Measurements from ENCODE around the gene RANGAP1.

RANGAP1 gene

GRCh38 chr22:41245917-41246499 is 40.0 kb downstream of the RANGAP1 start:
- H3K4me3 ChIP-seq (IDR thresholded peaks at IDR 0.05; ENCODE audit: insufficient read depth, low read depth, low read length): no peak overlapping the region
- no peaks in the 10 kb centered on the region for H3K27me3 ChIP-seq (ENCODE audit: insufficient read depth, low read depth)
- H3K27ac ChIP-seq: no peak overlapping the region
- no peaks in the 10 kb centered on the region for H3K36me3 ChIP-seq (ENCODE audit: insufficient read depth)
- no peaks in the 10 kb centered on the region for H4K20me1 ChIP-seq (ENCODE audit: insufficient read depth)
- no peak overlapping the region for H2AFZ ChIP-seq (ENCODE audit: low read depth)
- TF ChIP-seq, protein P1, sequence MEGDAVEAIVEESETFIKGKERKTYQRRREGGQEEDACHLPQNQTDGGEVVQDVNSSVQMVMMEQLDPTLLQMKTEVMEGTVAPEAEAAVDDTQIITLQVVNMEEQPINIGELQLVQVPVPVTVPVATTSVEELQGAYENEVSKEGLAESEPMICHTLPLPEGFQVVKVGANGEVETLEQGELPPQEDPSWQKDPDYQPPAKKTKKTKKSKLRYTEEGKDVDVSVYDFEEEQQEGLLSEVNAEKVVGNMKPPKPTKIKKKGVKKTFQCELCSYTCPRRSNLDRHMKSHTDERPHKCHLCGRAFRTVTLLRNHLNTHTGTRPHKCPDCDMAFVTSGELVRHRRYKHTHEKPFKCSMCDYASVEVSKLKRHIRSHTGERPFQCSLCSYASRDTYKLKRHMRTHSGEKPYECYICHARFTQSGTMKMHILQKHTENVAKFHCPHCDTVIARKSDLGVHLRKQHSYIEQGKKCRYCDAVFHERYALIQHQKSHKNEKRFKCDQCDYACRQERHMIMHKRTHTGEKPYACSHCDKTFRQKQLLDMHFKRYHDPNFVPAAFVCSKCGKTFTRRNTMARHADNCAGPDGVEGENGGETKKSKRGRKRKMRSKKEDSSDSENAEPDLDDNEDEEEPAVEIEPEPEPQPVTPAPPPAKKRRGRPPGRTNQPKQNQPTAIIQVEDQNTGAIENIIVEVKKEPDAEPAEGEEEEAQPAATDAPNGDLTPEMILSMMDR (conservative IDR thresholded peaks at IDR 0.05; ENCODE audit: low read depth, low read length): peak; percentile 18; the same call in 1 of the 2 replicates
- no peak overlapping the region for H3K4me2 ChIP-seq
- no peaks in the 10 kb centered on the region for H3K4me1 ChIP-seq (ENCODE audit: low read depth, poor library complexity, severe bottlenecking)
- H3K9ac ChIP-seq: no peak overlapping the region
- H3K79me2 ChIP-seq (ENCODE audit: insufficient read depth, low read depth): no peaks in the 10 kb centered on the region

DNA sequence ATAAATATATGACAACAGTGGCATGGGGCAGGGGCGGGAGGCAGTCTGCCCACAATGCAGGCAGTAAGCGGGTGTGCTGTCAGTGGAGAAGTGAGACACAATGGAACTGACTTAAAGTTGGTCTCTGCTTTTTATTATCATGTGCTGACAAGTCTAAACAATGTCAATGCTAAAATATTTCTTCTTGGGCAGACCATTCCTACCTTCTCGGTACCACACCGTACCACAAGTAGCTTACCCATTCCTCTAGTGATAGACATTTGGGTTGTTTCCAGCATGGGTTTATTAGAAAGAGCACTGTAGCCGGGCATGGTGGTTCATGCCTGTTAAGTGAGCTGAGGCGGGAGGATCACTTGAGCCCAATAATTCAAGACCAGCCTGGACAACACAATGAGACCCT is 42.6 kb downstream of the RANGAP1 start:
- no peak overlapping the region for H3K27ac ChIP-seq
- no peaks in the 10 kb centered on the region for H3K4me1 ChIP-seq (ENCODE audit: low read depth, poor library complexity, severe bottlenecking)
- no peak overlapping the region for H3K4me2 ChIP-seq
- H4K20me1 ChIP-seq (ENCODE audit: insufficient read depth): no peaks in the 10 kb centered on the region
- H3K79me2 ChIP-seq (ENCODE audit: insufficient read depth, low read depth): no peaks in the 10 kb centered on the region
- no peaks in the 10 kb centered on the region for H3K27me3 ChIP-seq (ENCODE audit: insufficient read depth, low read depth)
- no peak overlapping the region for H2AFZ ChIP-seq (ENCODE audit: low read depth)
- no peak overlapping the region for H3K9ac ChIP-seq
- no peak overlapping the region for H3K4me3 ChIP-seq (IDR thresholded peaks at IDR 0.05; ENCODE audit: insufficient read depth, low read depth, low read length)
- TF ChIP-seq, protein P1 (conservative IDR thresholded peaks at IDR 0.05; ENCODE audit: low read depth, low read length): no peak
- H3K36me3 ChIP-seq (ENCODE audit: insufficient read depth): no peaks in the 10 kb centered on the region

- Histone ChIP-seq H3K9ac (no peak overlapping the region), H3K4me3 (IDR thresholded peaks at IDR 0.05; ENCODE audit: insufficient read depth, low read depth, low read length) (no peak overlapping the region), H3K79me2 (ENCODE audit: insufficient read depth, low read depth) (no peaks in the 10 kb centered on the region), H3K36me3 (ENCODE audit: insufficient read depth) (no peaks in the 10 kb centered on the region), H3K27ac (no peak overlapping the region), H3K4me2 (no peak overlapping the region), H4K20me1 (ENCODE audit: insufficient read depth) (no peaks in the 10 kb centered on the region), H3K4me1 (ENCODE audit: low read depth, poor library complexity, severe bottlenecking) (no peaks in the 10 kb centered on the region), H3K27me3 (ENCODE audit: insufficient read depth, low read depth) (no peaks in the 10 kb centered on the region), H2AFZ (ENCODE audit: low read depth) (no peak overlapping the region)
- TF ChIP-seq, protein P1 (conservative IDR thresholded peaks at IDR 0.05; ENCODE audit: low read depth, low read length): no peak
These were observed 43.4 kb downstream of the RANGAP1 start for GRCh38 chr22:41242396-41243117.

DNA sequence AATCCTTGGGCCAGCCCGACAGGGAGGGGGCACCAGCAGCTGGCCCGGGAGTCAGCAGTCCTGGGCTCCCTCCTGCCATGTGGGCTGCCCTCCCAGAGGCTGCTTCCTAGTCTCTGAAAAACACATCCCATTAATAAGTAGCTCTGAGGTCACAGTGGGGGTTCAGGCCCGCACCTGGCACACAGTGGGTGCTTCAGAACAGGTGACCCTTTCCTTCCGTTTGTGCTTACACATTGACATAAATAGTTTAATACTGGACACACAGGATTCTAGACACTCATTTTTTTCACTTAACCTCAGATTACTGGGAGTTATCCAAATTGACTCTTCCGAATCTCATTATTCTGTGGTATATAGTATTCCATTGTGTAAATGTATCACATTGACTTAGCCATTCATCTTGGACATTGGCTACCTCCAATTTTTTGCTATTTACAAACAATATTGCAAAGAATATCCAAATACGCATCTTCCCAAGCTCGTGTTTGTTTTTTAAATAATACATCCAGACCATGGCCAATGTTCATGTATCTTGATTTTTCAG is 44.8 kb downstream of the RANGAP1 start:
- Histone ChIP-seq H3K79me2 (ENCODE audit: insufficient read depth, low read depth) (no peaks in the 10 kb centered on the region), H3K4me2 (no peak overlapping the region), H3K27me3 (ENCODE audit: insufficient read depth, low read depth) (no peaks in the 10 kb centered on the region), H4K20me1 (ENCODE audit: insufficient read depth) (no peaks in the 10 kb centered on the region), H3K27ac (no peak overlapping the region), H3K4me3 (IDR thresholded peaks at IDR 0.05; ENCODE audit: insufficient read depth, low read depth, low read length) (no peak overlapping the region), H2AFZ (ENCODE audit: low read depth) (no peak overlapping the region), H3K4me1 (ENCODE audit: low read depth, poor library complexity, severe bottlenecking) (no peaks in the 10 kb centered on the region), H3K36me3 (ENCODE audit: insufficient read depth) (no peaks in the 10 kb centered on the region), H3K9ac (no peak overlapping the region)
- TF ChIP-seq, protein P1 (conservative IDR thresholded peaks at IDR 0.05; ENCODE audit: low read depth, low read length): no peak

Measured in KMS-11 (cell line).